Measurements from ENCODE around the gene LGALS9C. TPM values are rescaled to one million over a fixed set of nuclear protein-coding genes. Genes with fewer than 3 reads are reported as not detected.
A peak's percentile ranks its signal among the peaks of the same experiment; 100 is the strongest.
"Not testable (repeated sequence)": the region's sequence is repeated elsewhere in the genome, so short reads cannot be mapped to it uniquely, and the experiment has no call there.

The LGALS9C gene
- polyA plus RNA-seq, 1 donor (not counting 4 experiments of a cell fraction or from before 2014, with no cell fraction given) = 5.7 TPM

- H3K9me1 ChIP-seq (ENCODE audit: control insufficient read depth, extremely low read depth, insufficient read depth, low read length); H3K4me3 ChIP-seq (ENCODE audit: control insufficient read depth in 2 of 3, extremely low read depth in 1 of 3, insufficient read depth in 2 of 3, low read depth in 1 of 3, low read length in 3 of 3); H3K4me2 ChIP-seq (ENCODE audit: control insufficient read depth, extremely low read depth, insufficient read depth, low read depth, low read length); H3K79me2 ChIP-seq (ENCODE audit: control insufficient read depth, insufficient read depth, low read length); DNase-seq (ENCODE audit: low read depth, low spot score); H4K20me1 ChIP-seq (ENCODE audit: control insufficient read depth, extremely low read depth, insufficient read depth, low read length); H3K27me3 ChIP-seq (ENCODE audit: control insufficient read depth, extremely low read depth, insufficient read depth, low read length); H3K4me1 ChIP-seq (ENCODE audit: control insufficient read depth, extremely low read depth, insufficient read depth, low read length); dilution Hi-C loops (cut with MboI; ENCODE audit: extremely low pct_ligation_motif_present, low sequenced_read_pairs); H3K36me3 ChIP-seq (ENCODE audit: control insufficient read depth in 2 of 2, extremely low read depth in 1 of 2, insufficient read depth in 2 of 2, low read length in 2 of 2); H3K27ac ChIP-seq (ENCODE audit: control insufficient read depth, insufficient read depth, low read length); H2AFZ ChIP-seq (ENCODE audit: control insufficient read depth, low read length); H3K9me3 ChIP-seq (ENCODE audit: control insufficient read depth, low read depth, low read length); FAIRE-seq; H3K9ac ChIP-seq (ENCODE audit: control insufficient read depth, extremely low read depth, insufficient read depth, low read length): not testable (repeated sequence)
- peak in 1 of 3 experiments; percentile 7 for TF ChIP-seq CTCF (optimal IDR thresholded peaks at IDR 0.05 in 1 of 3, IDR thresholded peaks at IDR 0.05 in 1 of 3, conservative IDR thresholded peaks at IDR 0.05 in 1 of 3; ENCODE audit: extremely low read depth in 1 of 3, insufficient read depth in 2 of 3, low read length in 3 of 3)
These were observed 20.5 kb downstream of the LGALS9C start for GRCh38 chr17:18497044-18497443.

- DNase-seq (ENCODE audit: low read depth, low spot score); H4K20me1 ChIP-seq (ENCODE audit: control insufficient read depth, extremely low read depth, insufficient read depth, low read length); dilution Hi-C loops (cut with MboI; ENCODE audit: extremely low pct_ligation_motif_present, low sequenced_read_pairs); H3K4me1 ChIP-seq (ENCODE audit: control insufficient read depth, extremely low read depth, insufficient read depth, low read length); H3K9me3 ChIP-seq (ENCODE audit: control insufficient read depth, low read depth, low read length); H3K27ac ChIP-seq (ENCODE audit: control insufficient read depth, insufficient read depth, low read length); H3K36me3 ChIP-seq (ENCODE audit: control insufficient read depth in 2 of 2, extremely low read depth in 1 of 2, insufficient read depth in 2 of 2, low read length in 2 of 2); H2AFZ ChIP-seq (ENCODE audit: control insufficient read depth, low read length); FAIRE-seq; H3K9ac ChIP-seq (ENCODE audit: control insufficient read depth, extremely low read depth, insufficient read depth, low read length); H3K4me2 ChIP-seq (ENCODE audit: control insufficient read depth, extremely low read depth, insufficient read depth, low read depth, low read length); H3K27me3 ChIP-seq (ENCODE audit: control insufficient read depth, extremely low read depth, insufficient read depth, low read length); H3K79me2 ChIP-seq (ENCODE audit: control insufficient read depth, insufficient read depth, low read length); H3K9me1 ChIP-seq (ENCODE audit: control insufficient read depth, extremely low read depth, insufficient read depth, low read length); H3K4me3 ChIP-seq (ENCODE audit: control insufficient read depth in 2 of 3, extremely low read depth in 1 of 3, insufficient read depth in 2 of 3, low read depth in 1 of 3, low read length in 3 of 3): not testable (repeated sequence)
These were observed 22.5 kb downstream of the LGALS9C start for GRCh38 chr17:18499100-18499499.

GRCh38 chr17:18499756-18500155 is 23.2 kb downstream of the LGALS9C start:
- H3K9ac ChIP-seq (ENCODE audit: control insufficient read depth, extremely low read depth, insufficient read depth, low read length); H4K20me1 ChIP-seq (ENCODE audit: control insufficient read depth, extremely low read depth, insufficient read depth, low read length); H3K4me1 ChIP-seq (ENCODE audit: control insufficient read depth, extremely low read depth, insufficient read depth, low read length); H3K9me1 ChIP-seq (ENCODE audit: control insufficient read depth, extremely low read depth, insufficient read depth, low read length); H3K4me2 ChIP-seq (ENCODE audit: control insufficient read depth, extremely low read depth, insufficient read depth, low read depth, low read length); H3K36me3 ChIP-seq (ENCODE audit: control insufficient read depth in 2 of 2, extremely low read depth in 1 of 2, insufficient read depth in 2 of 2, low read length in 2 of 2); dilution Hi-C loops (cut with MboI; ENCODE audit: extremely low pct_ligation_motif_present, low sequenced_read_pairs); H3K9me3 ChIP-seq (ENCODE audit: control insufficient read depth, low read depth, low read length); H2AFZ ChIP-seq (ENCODE audit: control insufficient read depth, low read length); H3K27me3 ChIP-seq (ENCODE audit: control insufficient read depth, extremely low read depth, insufficient read depth, low read length); H3K79me2 ChIP-seq (ENCODE audit: control insufficient read depth, insufficient read depth, low read length); H3K27ac ChIP-seq (ENCODE audit: control insufficient read depth, insufficient read depth, low read length); FAIRE-seq; H3K4me3 ChIP-seq (ENCODE audit: control insufficient read depth in 2 of 3, extremely low read depth in 1 of 3, insufficient read depth in 2 of 3, low read depth in 1 of 3, low read length in 3 of 3); DNase-seq (ENCODE audit: low read depth, low spot score): not testable (repeated sequence)

- H3K27ac ChIP-seq (ENCODE audit: control insufficient read depth, insufficient read depth, low read length); H4K20me1 ChIP-seq (ENCODE audit: control insufficient read depth, extremely low read depth, insufficient read depth, low read length); H3K4me2 ChIP-seq (ENCODE audit: control insufficient read depth, extremely low read depth, insufficient read depth, low read depth, low read length); H2AFZ ChIP-seq (ENCODE audit: control insufficient read depth, low read length); H3K9me3 ChIP-seq (ENCODE audit: control insufficient read depth, low read depth, low read length); H3K4me3 ChIP-seq (ENCODE audit: control insufficient read depth in 2 of 3, extremely low read depth in 1 of 3, insufficient read depth in 2 of 3, low read depth in 1 of 3, low read length in 3 of 3); dilution Hi-C loops (cut with MboI; ENCODE audit: extremely low pct_ligation_motif_present, low sequenced_read_pairs); H3K4me1 ChIP-seq (ENCODE audit: control insufficient read depth, extremely low read depth, insufficient read depth, low read length); H3K27me3 ChIP-seq (ENCODE audit: control insufficient read depth, extremely low read depth, insufficient read depth, low read length); H3K9ac ChIP-seq (ENCODE audit: control insufficient read depth, extremely low read depth, insufficient read depth, low read length); DNase-seq (ENCODE audit: low read depth, low spot score); H3K79me2 ChIP-seq (ENCODE audit: control insufficient read depth, insufficient read depth, low read length); FAIRE-seq; H3K36me3 ChIP-seq (ENCODE audit: control insufficient read depth in 2 of 2, extremely low read depth in 1 of 2, insufficient read depth in 2 of 2, low read length in 2 of 2); H3K9me1 ChIP-seq (ENCODE audit: control insufficient read depth, extremely low read depth, insufficient read depth, low read length): not testable (repeated sequence)
These were observed 23.7 kb downstream of the LGALS9C start for GRCh38 chr17:18500281-18500680.
